Glutamatergic neuron (in vitro differentiated cells): ENCODE data around the gene DLG2. TPM values are rescaled to one million over a fixed set of nuclear protein-coding genes. Genes with fewer than 3 reads are reported as not detected.
"Not testable (repeated sequence)": the region's sequence is repeated elsewhere in the genome, so short reads cannot be mapped to it uniquely, and the experiment has no call there.

Experiments
- DNase-seq: peaks from one replicate; pipeline ENCODE4 v3.0.0; 2022
- H3K27ac Mint-ChIP-seq: one replicate; pipeline ENCODE4 v1.8.0; 2020; ENCODE audit warnings: mild to moderate bottlenecking, mixed read lengths, inconsistent platforms; ENCODE audit not compliant: unreplicated experiment
- H3K27me3 Mint-ChIP-seq: one replicate; pipeline ENCODE4 v1.8.0; 2020; ENCODE audit warnings: mild to moderate bottlenecking, moderate library complexity, mixed read lengths, inconsistent platforms; ENCODE audit not compliant: unreplicated experiment
- H3K36me3 Mint-ChIP-seq: one replicate; pipeline ENCODE4 v1.8.0; 2020; ENCODE audit warnings: mild to moderate bottlenecking, mixed read lengths, inconsistent platforms; ENCODE audit not compliant: unreplicated experiment
- H3K4me1 Mint-ChIP-seq: one replicate; pipeline ENCODE4 v1.8.0; 2020; ENCODE audit warnings: mild to moderate bottlenecking, low read depth, mixed read lengths, inconsistent platforms; ENCODE audit not compliant: unreplicated experiment
- H3K4me3 Mint-ChIP-seq: one replicate; pipeline ENCODE4 v1.8.0; 2020; ENCODE audit warnings: mild to moderate bottlenecking, mixed read lengths, inconsistent platforms; ENCODE audit not compliant: unreplicated experiment
- H3K9me3 Mint-ChIP-seq: one replicate; pipeline ENCODE4 v1.8.0; 2020; ENCODE audit warnings: mild to moderate bottlenecking, moderate library complexity, mixed read lengths, inconsistent platforms; ENCODE audit not compliant: unreplicated experiment
- total RNA-seq: library from RNA; stranded (reverse); fragmentation: NEBNext Ultra II Directional; extraction: Animal tissue kit (Norgen Biotek cat#: 25700); gene quantifications from one replicate; pipeline ENCODE4 v1.2.1, GENCODE V29; 2021; ENCODE audit not compliant: unreplicated experiment
- TF ChIP-seq, protein P1 (sequence below): fragments of 200-600 bp; sonication (generic); IDR thresholded peaks from one replicate; pipeline ENCODE4 v1.5.0; 2021; ENCODE audit not compliant: partially characterized antibody, unreplicated experiment

DLG2 gene
- total RNA-seq, 1 donor from 2014 or later = 2.9 TPM

DNA sequence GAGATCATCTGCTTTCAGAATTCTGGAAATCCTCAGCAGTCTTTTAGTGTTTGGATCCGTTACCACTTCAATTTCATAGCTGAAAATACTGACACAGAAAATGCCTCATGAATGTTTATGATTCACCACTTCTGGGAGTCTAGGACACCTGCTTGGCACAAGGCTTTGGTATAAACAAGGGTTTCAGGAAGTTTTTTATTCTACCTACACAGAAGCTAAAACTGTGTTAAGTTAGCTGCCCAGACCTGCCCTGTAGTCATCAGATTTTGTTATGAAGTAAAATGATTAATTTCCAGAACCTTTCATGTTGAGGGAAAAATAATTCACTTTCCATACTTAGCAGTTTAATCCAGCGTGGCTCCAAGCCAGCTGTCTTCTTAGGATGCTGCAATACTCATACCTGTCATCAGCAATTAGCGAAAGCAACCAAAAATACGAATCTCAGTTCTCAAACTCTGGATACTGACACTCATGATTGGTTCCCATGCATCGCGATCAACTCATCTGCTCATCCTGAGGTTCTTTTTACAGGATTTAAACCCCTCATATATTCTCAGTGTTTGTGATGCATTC is 1882.4 kb downstream of the DLG2 start:
- no peak for DNase-seq
- Mint-ChIP-seq H3K36me3 (no peaks in the 10 kb centered on the region), H3K4me1 (no peaks in the 10 kb centered on the region), H3K4me3 (no peak overlapping the region), H3K27me3 (no peaks in the 10 kb centered on the region), H3K27ac (no peak overlapping the region), H3K9me3 (no peaks in the 10 kb centered on the region)
- TF ChIP-seq, protein P1, sequence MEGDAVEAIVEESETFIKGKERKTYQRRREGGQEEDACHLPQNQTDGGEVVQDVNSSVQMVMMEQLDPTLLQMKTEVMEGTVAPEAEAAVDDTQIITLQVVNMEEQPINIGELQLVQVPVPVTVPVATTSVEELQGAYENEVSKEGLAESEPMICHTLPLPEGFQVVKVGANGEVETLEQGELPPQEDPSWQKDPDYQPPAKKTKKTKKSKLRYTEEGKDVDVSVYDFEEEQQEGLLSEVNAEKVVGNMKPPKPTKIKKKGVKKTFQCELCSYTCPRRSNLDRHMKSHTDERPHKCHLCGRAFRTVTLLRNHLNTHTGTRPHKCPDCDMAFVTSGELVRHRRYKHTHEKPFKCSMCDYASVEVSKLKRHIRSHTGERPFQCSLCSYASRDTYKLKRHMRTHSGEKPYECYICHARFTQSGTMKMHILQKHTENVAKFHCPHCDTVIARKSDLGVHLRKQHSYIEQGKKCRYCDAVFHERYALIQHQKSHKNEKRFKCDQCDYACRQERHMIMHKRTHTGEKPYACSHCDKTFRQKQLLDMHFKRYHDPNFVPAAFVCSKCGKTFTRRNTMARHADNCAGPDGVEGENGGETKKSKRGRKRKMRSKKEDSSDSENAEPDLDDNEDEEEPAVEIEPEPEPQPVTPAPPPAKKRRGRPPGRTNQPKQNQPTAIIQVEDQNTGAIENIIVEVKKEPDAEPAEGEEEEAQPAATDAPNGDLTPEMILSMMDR = no peak

DNA sequence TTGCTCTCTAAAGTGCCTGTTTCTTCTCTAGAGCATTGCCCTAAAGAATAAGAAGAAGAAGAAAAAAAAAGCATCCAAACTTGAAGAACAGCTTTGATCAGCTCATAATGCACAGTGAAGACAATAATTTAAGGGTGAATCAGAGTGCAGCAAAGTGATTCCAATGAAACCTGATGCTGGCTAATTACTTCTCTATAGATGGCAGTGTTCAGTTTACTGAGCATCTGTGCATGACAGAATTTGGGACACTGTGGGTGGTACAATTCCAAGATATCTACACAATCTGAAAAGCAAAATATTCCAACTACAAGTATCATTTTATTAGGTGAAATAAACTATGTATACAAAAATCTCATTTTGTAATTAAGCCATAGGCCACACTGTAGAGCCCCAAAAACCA is 1890.5 kb downstream of the DLG2 start:
- H3K36me3 Mint-ChIP-seq = no peaks in the 10 kb centered on the region
- H3K27me3 Mint-ChIP-seq = no peaks in the 10 kb centered on the region
- no peak for DNase-seq
- H3K9me3 Mint-ChIP-seq = no peaks in the 10 kb centered on the region
- H3K27ac Mint-ChIP-seq = no peak overlapping the region
- TF ChIP-seq, protein P1 = no peak
- H3K4me3 Mint-ChIP-seq = no peak overlapping the region
- H3K4me1 Mint-ChIP-seq = peaks cover 3% of the 10 kb centered on the region

DNA sequence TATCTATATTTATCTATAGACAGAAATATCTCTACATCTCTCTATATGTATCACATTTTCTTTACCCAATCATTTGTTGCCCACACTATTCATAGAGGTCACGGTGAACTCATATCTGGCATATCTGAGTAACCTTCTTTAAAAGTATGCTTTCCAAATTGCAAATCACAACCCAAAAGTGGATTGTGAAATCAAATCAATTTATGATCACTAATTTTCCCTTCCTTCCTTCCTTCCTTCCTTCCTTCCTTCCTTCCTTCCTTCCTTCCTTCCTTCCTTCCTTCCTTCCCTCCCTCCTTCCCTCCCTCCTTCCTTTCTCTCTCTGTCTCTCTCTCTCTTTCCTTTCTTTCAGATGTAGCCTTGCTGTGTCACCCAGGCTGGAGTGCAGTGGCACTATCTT is 1893.0 kb downstream of the DLG2 start:
- no peaks in the 10 kb centered on the region for H3K27me3 Mint-ChIP-seq
- DNase-seq = no peak
- H3K36me3 Mint-ChIP-seq = no peaks in the 10 kb centered on the region
- H3K27ac Mint-ChIP-seq = no peak overlapping the region
- H3K4me3 Mint-ChIP-seq = no peak overlapping the region
- TF ChIP-seq, protein P1 = no peak
- H3K4me1 Mint-ChIP-seq = peaks cover 3% of the 10 kb centered on the region
- H3K9me3 Mint-ChIP-seq = no peaks in the 10 kb centered on the region

DNA sequence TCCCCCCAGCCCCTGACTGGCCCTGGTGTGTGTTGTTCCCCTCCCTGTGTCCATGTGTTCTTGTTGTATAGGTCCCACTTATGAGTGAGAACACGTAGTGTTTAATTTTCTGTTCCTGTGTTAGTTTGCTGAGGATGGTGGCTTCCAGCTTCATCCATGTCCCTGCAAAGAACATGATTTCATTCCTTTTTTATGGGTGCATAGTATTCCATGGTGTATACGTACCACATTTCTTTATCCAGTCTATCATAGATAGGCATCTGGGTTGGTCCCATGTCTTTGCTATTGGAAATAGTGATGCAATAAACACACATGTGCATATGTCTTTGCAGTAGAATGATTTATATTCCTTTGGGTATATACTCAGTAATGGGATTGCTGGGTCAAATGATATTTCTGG is 1895.9 kb downstream of the DLG2 start:
- H3K9me3 Mint-ChIP-seq, H3K36me3 Mint-ChIP-seq, H3K4me3 Mint-ChIP-seq, H3K4me1 Mint-ChIP-seq, H3K27me3 Mint-ChIP-seq, DNase-seq, H3K27ac Mint-ChIP-seq: not testable (repeated sequence)

DNA sequence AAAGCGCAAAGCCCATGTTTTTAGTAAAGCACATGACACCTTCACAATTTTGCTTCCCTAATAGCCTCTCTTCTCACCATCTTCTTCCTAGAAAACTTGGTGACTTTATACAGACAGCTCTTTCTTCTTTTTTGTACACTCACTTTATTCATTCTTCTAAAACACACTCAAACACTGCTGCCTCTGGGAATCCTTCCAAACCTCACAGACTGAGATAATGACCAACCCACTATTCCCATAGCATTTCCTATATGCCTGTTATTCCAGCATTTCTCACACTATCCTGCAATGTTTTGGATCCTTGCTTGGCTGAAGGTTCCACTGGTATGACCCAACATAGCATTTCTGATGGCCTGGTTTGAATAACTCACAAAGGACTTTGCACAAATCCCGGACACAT is 1898.9 kb downstream of the DLG2 start:
- Mint-ChIP-seq H3K27ac (no peak overlapping the region), H3K27me3 (no peaks in the 10 kb centered on the region), H3K36me3 (no peaks in the 10 kb centered on the region), H3K4me1 (peaks cover 3% of the 10 kb centered on the region), H3K9me3 (peaks cover 2% of the 10 kb centered on the region), H3K4me3 (no peak overlapping the region)
- TF ChIP-seq, protein P1 = no peak
- DNase-seq = no peak
